WTC11 (cell line): ENCODE results near the gene VTI1A. TPM values are rescaled to one million over a fixed set of nuclear protein-coding genes. Genes with fewer than 3 reads are reported as not detected.

Source experiments
- ATAC-seq: fragments of 200-7000 bp; cut with Tn5 transposase; 2 replicates; pipeline ENCODE4 v1.10.0; 2021; ENCODE audit warnings: mild to moderate bottlenecking, moderate library complexity
- CTCF ChIA-PET: fragments of 300-600 bp; sonication (Branson Sonifier 250); formaldehyde crosslinking; loops from one replicate; lab custom pipeline; 2021; ENCODE audit warnings: antibody characterized with exemption; lab: Charles Lee
- POLR2A ChIA-PET: fragments of 350-600 bp; sonication (Branson Sonifier 250); formaldehyde crosslinking; loops from one replicate; lab custom pipeline; 2021; ENCODE audit warnings: antibody characterized with exemption; lab: Charles Lee
- DNase-seq: peaks from one replicate; pipeline ENCODE4 v3.0.0; 2021; ENCODE audit warnings: low spot score
- H3K27ac Mint-ChIP-seq: 2 replicates; pipeline ENCODE4 v1.8.0; 2021; ENCODE audit warnings: mixed read lengths
- H3K27me3 Mint-ChIP-seq: 2 replicates; pipeline ENCODE4 v1.8.0; 2021; ENCODE audit warnings: low read depth, mild to moderate bottlenecking, moderate library complexity, mixed read lengths
- H3K36me3 Mint-ChIP-seq: 2 replicates; pipeline ENCODE4 v1.8.0; 2021; ENCODE audit warnings: mixed read lengths
- H3K4me1 Mint-ChIP-seq: 2 replicates; pipeline ENCODE4 v1.8.0; 2022; ENCODE audit warnings: mixed read lengths
- H3K4me3 Mint-ChIP-seq: 2 replicates; pipeline ENCODE4 v1.8.0; 2021; ENCODE audit warnings: mild to moderate bottlenecking, moderate library complexity, mixed read lengths
- H3K9me3 Mint-ChIP-seq: 2 replicates; pipeline ENCODE4 v1.8.0; 2021; ENCODE audit warnings: mixed read lengths
- CBFB ChIP-seq: sonication (generic); formaldehyde crosslinking; IDR thresholded peaks from 2 replicates; pipeline ENCODE4 v1.8.1; 2022; ENCODE audit warnings: mild to moderate bottlenecking, low read depth, missing genetic modification reagents
- CREM ChIP-seq: sonication (generic); formaldehyde crosslinking; IDR thresholded peaks from 2 replicates; pipeline ENCODE4 v1.8.1; 2022; ENCODE audit warnings: mild to moderate bottlenecking, missing genetic modification reagents, moderate library complexity
- EMX1 ChIP-seq: fragments of 250-450 bp; sonication (Bioruptor Pico); IDR thresholded peaks from 2 replicates; pipeline ENCODE4 v1.8.0; 2021; ENCODE audit warnings: mild to moderate bottlenecking
- ESRRA ChIP-seq: sonication (generic); formaldehyde crosslinking; IDR thresholded peaks from 2 replicates; pipeline ENCODE4 v1.8.1; 2022; ENCODE audit warnings: mild to moderate bottlenecking, missing genetic modification reagents, borderline replicate concordance
- FOXJ3 ChIP-seq: sonication (generic); formaldehyde crosslinking; IDR thresholded peaks from 2 replicates; pipeline ENCODE4 v1.9.0; 2021; ENCODE audit warnings: missing genetic modification reagents, mild to moderate bottlenecking, borderline replicate concordance
- IRF2 ChIP-seq: sonication (generic); formaldehyde crosslinking; IDR thresholded peaks from 2 replicates; pipeline ENCODE4 v1.8.0; 2022; ENCODE audit warnings: low read depth, missing genetic modification reagents, borderline replicate concordance
- JAZF1 ChIP-seq: fragments of 250-450 bp; sonication (Bioruptor Pico); IDR thresholded peaks from 2 replicates; pipeline ENCODE4 v1.9.0; 2021; ENCODE audit warnings: moderate library complexity, mild to moderate bottlenecking, inconsistent platforms
- MAX ChIP-seq: sonication (generic); formaldehyde crosslinking; IDR thresholded peaks from 2 replicates; pipeline ENCODE4 v1.8.0; 2022; ENCODE audit warnings: mild to moderate bottlenecking, missing genetic modification reagents
- MYBL2 ChIP-seq: sonication (generic); formaldehyde crosslinking; IDR thresholded peaks from 2 replicates; pipeline ENCODE4 v1.8.1; 2023; ENCODE audit warnings: mild to moderate bottlenecking, moderate library complexity, missing genetic modification reagents
- NFATC4 ChIP-seq: fragments of 250-450 bp; sonication (Bioruptor Pico); IDR thresholded peaks from 2 replicates; pipeline ENCODE4 v1.9.0; 2021; ENCODE audit warnings: mild to moderate bottlenecking
- NFE2L1 ChIP-seq: sonication (generic); formaldehyde crosslinking; IDR thresholded peaks from 2 replicates; pipeline ENCODE4 v1.8.1; 2023; ENCODE audit warnings: missing genetic modification reagents
- NR1H2 ChIP-seq: sonication (generic); formaldehyde crosslinking; IDR thresholded peaks from 2 replicates; pipeline ENCODE4 v1.9.0; 2021; ENCODE audit warnings: mild to moderate bottlenecking, moderate library complexity, missing genetic modification reagents
- NR3C1 ChIP-seq: sonication (generic); formaldehyde crosslinking; conservative IDR thresholded peaks from 2 replicates; pipeline ENCODE4 v1.8.1; 2023; ENCODE audit warnings: low read depth, mild to moderate bottlenecking, missing genetic modification reagents
- OVOL2 ChIP-seq: fragments of 250-450 bp; sonication (Bioruptor Pico); IDR thresholded peaks from 2 replicates; pipeline ENCODE4 v1.9.0; 2021; ENCODE audit warnings: mild to moderate bottlenecking, borderline replicate concordance
- PREB ChIP-seq: sonication (generic); formaldehyde crosslinking; IDR thresholded peaks from 2 replicates; pipeline ENCODE4 v1.8.1; 2022; ENCODE audit warnings: mild to moderate bottlenecking, missing genetic modification reagents, moderate library complexity, borderline replicate concordance
- PRRX2 ChIP-seq: fragments of 250-450 bp; sonication (Bioruptor Pico); IDR thresholded peaks from 2 replicates; pipeline ENCODE4 v1.8.0; 2021; ENCODE audit warnings: mild to moderate bottlenecking
- RELA ChIP-seq: sonication (generic); formaldehyde crosslinking; IDR thresholded peaks from 2 replicates; pipeline ENCODE4 v1.8.1; 2022; ENCODE audit warnings: missing genetic modification reagents, mild to moderate bottlenecking, borderline replicate concordance
- SMAD4 ChIP-seq: sonication (generic); formaldehyde crosslinking; IDR thresholded peaks from 2 replicates; pipeline ENCODE4 v1.8.0; 2022; ENCODE audit warnings: mild to moderate bottlenecking, missing genetic modification reagents
- TCF7 ChIP-seq: sonication (generic); formaldehyde crosslinking; IDR thresholded peaks from 2 replicates; pipeline ENCODE4 v1.8.0; 2022; ENCODE audit warnings: mild to moderate bottlenecking, low read depth, missing genetic modification reagents, moderate library complexity
- TEAD1 ChIP-seq: sonication (generic); formaldehyde crosslinking; IDR thresholded peaks from 2 replicates; pipeline ENCODE4 v1.8.0; 2022; ENCODE audit warnings: mild to moderate bottlenecking, missing genetic modification reagents
- TP53 ChIP-seq: sonication (generic); formaldehyde crosslinking; IDR thresholded peaks from 2 replicates; pipeline ENCODE4 v1.8.1; 2023; ENCODE audit warnings: mild to moderate bottlenecking, missing genetic modification reagents
- ZBTB43 ChIP-seq: sonication (generic); formaldehyde crosslinking; IDR thresholded peaks from 2 replicates; pipeline ENCODE4 v1.8.1; 2023; ENCODE audit warnings: mild to moderate bottlenecking, missing genetic modification reagents
- ZNF219 ChIP-seq: sonication (generic); formaldehyde crosslinking; IDR thresholded peaks from 2 replicates; pipeline ENCODE4 v1.8.0; 2023; ENCODE audit warnings: missing genetic modification reagents, mild to moderate bottlenecking, borderline replicate concordance
- ZNF281 ChIP-seq: sonication (generic); formaldehyde crosslinking; IDR thresholded peaks from 2 replicates; pipeline ENCODE4 v1.8.0; 2023; ENCODE audit warnings: mild to moderate bottlenecking, missing genetic modification reagents
- ZNF396 ChIP-seq: fragments of 250-450 bp; sonication (Bioruptor Pico); IDR thresholded peaks from 2 replicates; pipeline ENCODE4 v1.8.0; 2021; ENCODE audit warnings: mild to moderate bottlenecking, moderate library complexity, borderline replicate concordance
- ZNF423 ChIP-seq: fragments of 250-450 bp; sonication (Bioruptor Pico); IDR thresholded peaks from 2 replicates; pipeline ENCODE4 v2.1.2; 2022; ENCODE audit warnings: mild to moderate bottlenecking, moderate library complexity
- total RNA-seq: library from RNA; stranded (reverse); gene quantifications from 3 replicates; pipeline ENCODE4 v1.2.3, GENCODE V29; 2021

VTI1A gene
- total RNA-seq, 1 experiment from 2014 or later = 20.1 TPM

- H3K9me3 Mint-ChIP-seq = no peaks in the 10 kb centered on the region
- no peak overlapping the region for H3K27ac Mint-ChIP-seq
- H3K27me3 Mint-ChIP-seq = no peaks in the 10 kb centered on the region
- no peak overlapping the region for H3K4me3 Mint-ChIP-seq
- ChIA-PET POLR2A (no interaction called here), CTCF (no interaction called here)
- ATAC-seq (no peak), DNase-seq (no peak)
- no peaks in the 10 kb centered on the region for H3K36me3 Mint-ChIP-seq
- TF ChIP-seq PRRX2 (CRISPR knock-in tag) (no peak), TP53 (CRISPR knock-in tag) (no peak), RELA (CRISPR knock-in tag) (no peak), PREB (CRISPR knock-in tag) (no peak), CBFB (CRISPR knock-in tag) (no peak), ESRRA (CRISPR knock-in tag) (no peak), OVOL2 (CRISPR knock-in tag) (no peak), MYBL2 (no peak), ZNF396 (CRISPR knock-in tag) (no peak), JAZF1 (CRISPR knock-in tag) (no peak), MAX (CRISPR knock-in tag) (no peak), ZNF219 (no peak)
- H3K4me1 Mint-ChIP-seq = 0 out of 2 replicates have a peak, but pooled peaks cover 4% of the 10 kb centered on the region
Observed at GRCh38 chr10:112601214-112602090, 154.4 kb downstream of the VTI1A start.

- no peak overlapping the region for H3K27ac Mint-ChIP-seq
- H3K27me3 Mint-ChIP-seq = no peaks in the 10 kb centered on the region
- ATAC-seq (no peak), DNase-seq (no peak)
- 0 out of 2 replicates have a peak, but pooled peaks cover 4% of the 10 kb centered on the region for H3K4me1 Mint-ChIP-seq
- H3K4me3 Mint-ChIP-seq = no peak overlapping the region
- H3K9me3 Mint-ChIP-seq = no peaks in the 10 kb centered on the region
- no peaks in the 10 kb centered on the region for H3K36me3 Mint-ChIP-seq
- no peak for TF ChIP-seq SMAD4 (CRISPR knock-in tag)
- no peak for TF ChIP-seq NFE2L1
- no peak for TF ChIP-seq NFATC4 (CRISPR knock-in tag)
- no peak for TF ChIP-seq CREM
- no peak for TF ChIP-seq ZNF396 (CRISPR knock-in tag)
- no peak for TF ChIP-seq ZBTB43
- TF ChIP-seq, all 79 proteins: peak for 0
- ChIA-PET POLR2A (no interaction called here), CTCF (no interaction called here)
Observed at GRCh38 chr10:112603062-112603461, 156.0 kb downstream of the VTI1A start.

- ChIA-PET POLR2A (no interaction called here), CTCF (no interaction called here)
- ATAC-seq = no peak
- no peak for TF ChIP-seq ZNF423
- no peak for TF ChIP-seq IRF2
- no peak for TF ChIP-seq TEAD1
- no peak for TF ChIP-seq EMX1 (CRISPR knock-in tag)
- TF ChIP-seq NR3C1 (CRISPR knock-in tag) = no peak
- no peak for TF ChIP-seq TCF7 (CRISPR knock-in tag)
- TF ChIP-seq ZNF281 (CRISPR knock-in tag) = no peak
- TF ChIP-seq FOXJ3 (CRISPR knock-in tag) = no peak
- TF ChIP-seq OVOL2 (CRISPR knock-in tag) = no peak
- no peak for TF ChIP-seq NR1H2
- no peak for TF ChIP-seq ZNF219
- TF ChIP-seq RELA (CRISPR knock-in tag) = no peak
- H3K27me3 Mint-ChIP-seq = no peaks in the 10 kb centered on the region
- H3K36me3 Mint-ChIP-seq = no peaks in the 10 kb centered on the region
- 0 out of 2 replicates have a peak, but pooled peaks cover 4% of the 10 kb centered on the region for H3K4me1 Mint-ChIP-seq
- no peak for DNase-seq
- H3K27ac Mint-ChIP-seq = 0 out of 2 replicates have a peak overlapping the region, but pooled peaks have one; percentile 17
- no peaks in the 10 kb centered on the region for H3K9me3 Mint-ChIP-seq
- no peak overlapping the region for H3K4me3 Mint-ChIP-seq
Observed at GRCh38 chr10:112605063-112605462, 158.0 kb downstream of the VTI1A start.
